DOHH2 (cell line): ENCODE measurements around the gene ZFAND3.

Experiments used
- H3F3A ChIP-seq: fragments of 200-600 bp; sonication (generic), shearing (Covaris generic); 2 replicates; pipeline ENCODE4 v1.6.0; 2016; ENCODE audit warnings: antibody characterized with exemption, mild to moderate bottlenecking; ENCODE audit not compliant: control insufficient read depth, insufficient read depth
- H3K27ac ChIP-seq: fragments of 200-600 bp; sonication (generic); 2 replicates; pipeline ENCODE4 v1.5.1; 2014; ENCODE audit warnings: low read depth, mild to moderate bottlenecking, low read length, moderate library complexity
- H3K27me3 ChIP-seq: fragments of 200-600 bp; sonication (generic); 2 replicates; pipeline ENCODE4 v1.6.1; 2014; ENCODE audit warnings: mild to moderate bottlenecking, low read length, mixed read lengths; ENCODE audit not compliant: control insufficient read depth
- H3K36me3 ChIP-seq: fragments of 200-600 bp; sonication (generic); 2 replicates; pipeline ENCODE4 v1.6.1; 2014; ENCODE audit warnings: mild to moderate bottlenecking, low read length, moderate library complexity, mixed read lengths; ENCODE audit not compliant: control insufficient read depth
- H3K4me1 ChIP-seq: fragments of 200-600 bp; sonication (generic); 2 replicates; pipeline ENCODE4 v1.6.1; 2014; ENCODE audit warnings: mild to moderate bottlenecking, low read length, mixed read lengths; ENCODE audit not compliant: control insufficient read depth
- H3K4me2 ChIP-seq: fragments of 200-600 bp; sonication (generic); 2 replicates; pipeline ENCODE4 v1.6.0; 2014; ENCODE audit warnings: mild to moderate bottlenecking, low read length, moderate library complexity
- H3K4me3 ChIP-seq: fragments of 200-600 bp; sonication (generic); 2 replicates; pipeline ENCODE4 v1.5.1; 2014; ENCODE audit warnings: mild to moderate bottlenecking, low read length, mixed read lengths
- H3K79me2 ChIP-seq: fragments of 200-600 bp; sonication (generic); 2 replicates; pipeline ENCODE4 v1.6.1; 2014; ENCODE audit warnings: mild to moderate bottlenecking, low read length, mixed read lengths; ENCODE audit not compliant: control insufficient read depth
- H3K9me2 ChIP-seq: fragments of 200-600 bp; sonication (generic); replicated peaks from 2 replicates; pipeline ENCODE4 v1.6.1; 2014; ENCODE audit warnings: mild to moderate bottlenecking, low read length, mixed read lengths; ENCODE audit not compliant: control insufficient read depth
- H3K9me3 ChIP-seq: fragments of 200-600 bp; sonication (generic); 2 replicates; pipeline ENCODE4 v1.6.1; 2014; ENCODE audit warnings: antibody characterized with exemption, low read length, mixed read lengths; ENCODE audit not compliant: control insufficient read depth, insufficient read depth
- H4K20me1 ChIP-seq: fragments of 200-600 bp; sonication (generic); 2 replicates; pipeline ENCODE4 v1.6.0; 2014; ENCODE audit warnings: low read depth, mild to moderate bottlenecking, antibody characterized with exemption, low read length, moderate library complexity; ENCODE audit not compliant: control insufficient read depth, insufficient read depth
- EZH2phosphoT487 ChIP-seq: fragments of 200-600 bp; sonication (generic); IDR thresholded peaks from 2 replicates; pipeline ENCODE4 v1.6.1; 2017; ENCODE audit warnings: borderline replicate concordance, mild to moderate bottlenecking, antibody characterized with exemption, low read length, moderate library complexity, mixed read lengths
- TF ChIP-seq, protein P1 (sequence below): fragments of 200-600 bp; sonication (generic); IDR thresholded peaks from one replicate; pipeline ENCODE4 v1.5.1; 2014; ENCODE audit warnings: antibody characterized with exemption, mild to moderate bottlenecking, low read depth, low read length; ENCODE audit not compliant: poor library complexity, severe bottlenecking

ZFAND3 gene

GRCh38 chr6:38095054-38095453, 275.5 kb downstream of the ZFAND3 start:
- Histone ChIP-seq H3K36me3 (no peaks in the 10 kb centered on the region), H3F3A (no peaks in the 10 kb centered on the region), H3K27me3 (no peaks in the 10 kb centered on the region), H3K27ac (no peak overlapping the region), H4K20me1 (no peaks in the 10 kb centered on the region), H3K4me3 (no peak overlapping the region), H3K9me2 (no peaks in the 10 kb centered on the region), H3K9me3 (no peaks in the 10 kb centered on the region), H3K4me1 (peaks cover 19% of the 10 kb centered on the region), H3K79me2 (no peaks in the 10 kb centered on the region), H3K4me2 (no peak overlapping the region)
- TF ChIP-seq, protein P1, sequence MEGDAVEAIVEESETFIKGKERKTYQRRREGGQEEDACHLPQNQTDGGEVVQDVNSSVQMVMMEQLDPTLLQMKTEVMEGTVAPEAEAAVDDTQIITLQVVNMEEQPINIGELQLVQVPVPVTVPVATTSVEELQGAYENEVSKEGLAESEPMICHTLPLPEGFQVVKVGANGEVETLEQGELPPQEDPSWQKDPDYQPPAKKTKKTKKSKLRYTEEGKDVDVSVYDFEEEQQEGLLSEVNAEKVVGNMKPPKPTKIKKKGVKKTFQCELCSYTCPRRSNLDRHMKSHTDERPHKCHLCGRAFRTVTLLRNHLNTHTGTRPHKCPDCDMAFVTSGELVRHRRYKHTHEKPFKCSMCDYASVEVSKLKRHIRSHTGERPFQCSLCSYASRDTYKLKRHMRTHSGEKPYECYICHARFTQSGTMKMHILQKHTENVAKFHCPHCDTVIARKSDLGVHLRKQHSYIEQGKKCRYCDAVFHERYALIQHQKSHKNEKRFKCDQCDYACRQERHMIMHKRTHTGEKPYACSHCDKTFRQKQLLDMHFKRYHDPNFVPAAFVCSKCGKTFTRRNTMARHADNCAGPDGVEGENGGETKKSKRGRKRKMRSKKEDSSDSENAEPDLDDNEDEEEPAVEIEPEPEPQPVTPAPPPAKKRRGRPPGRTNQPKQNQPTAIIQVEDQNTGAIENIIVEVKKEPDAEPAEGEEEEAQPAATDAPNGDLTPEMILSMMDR = no peak
- no peak for TF ChIP-seq EZH2phosphoT487

DNA sequence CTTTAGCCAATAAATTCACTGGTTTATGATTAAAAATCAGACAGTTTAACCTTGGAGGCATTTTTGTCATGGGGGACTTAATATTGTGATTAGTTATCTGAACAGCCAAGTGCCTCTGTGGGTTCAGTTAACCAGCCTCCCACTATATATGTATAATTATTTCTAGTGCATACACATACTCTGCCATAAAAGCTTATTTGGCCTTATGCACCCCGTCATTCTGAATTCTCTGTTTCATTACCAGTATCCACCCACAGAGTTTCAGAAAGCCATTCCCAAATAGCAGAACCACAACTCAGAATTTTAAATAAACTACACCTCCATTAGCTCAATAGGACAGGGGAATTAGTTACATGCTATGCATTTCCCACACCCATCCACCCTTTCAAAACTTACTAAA, 279.7 kb downstream of the ZFAND3 start:
- Histone ChIP-seq H3K9me2 (no peaks in the 10 kb centered on the region), H3K4me1 (peaks cover 15% of the 10 kb centered on the region; the same call in 1 of the 2 replicates), H3K79me2 (no peaks in the 10 kb centered on the region), H3F3A (no peaks in the 10 kb centered on the region), H4K20me1 (no peaks in the 10 kb centered on the region), H3K4me3 (no peak overlapping the region), H3K4me2 (no peak overlapping the region), H3K36me3 (no peaks in the 10 kb centered on the region), H3K27me3 (no peaks in the 10 kb centered on the region), H3K27ac (no peak overlapping the region), H3K9me3 (no peaks in the 10 kb centered on the region)
- TF ChIP-seq, protein P1 = no peak
- no peak for TF ChIP-seq EZH2phosphoT487

DNA sequence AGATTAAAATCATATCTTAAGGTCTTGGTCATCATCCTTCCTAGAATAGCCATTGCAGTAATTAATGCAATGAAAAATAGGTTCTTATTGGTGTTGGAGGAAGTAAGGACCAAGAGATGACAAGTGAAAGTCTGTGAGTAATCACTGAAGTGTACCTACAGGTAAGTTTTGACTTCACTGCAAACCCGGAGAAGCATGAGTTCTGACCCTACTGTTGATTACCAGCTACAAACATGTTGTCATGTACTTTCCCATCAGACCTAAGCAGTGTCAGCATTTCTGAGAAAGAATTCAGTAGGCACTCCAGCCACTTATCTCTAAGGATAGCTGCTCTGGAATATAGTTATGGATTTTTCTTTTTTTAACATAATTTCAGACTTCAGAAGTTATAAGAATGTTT, 280.9 kb downstream of the ZFAND3 start:
- Histone ChIP-seq H3F3A (no peaks in the 10 kb centered on the region), H4K20me1 (no peaks in the 10 kb centered on the region), H3K36me3 (no peaks in the 10 kb centered on the region), H3K27me3 (no peaks in the 10 kb centered on the region), H3K9me2 (no peaks in the 10 kb centered on the region), H3K27ac (no peak overlapping the region), H3K4me1 (peaks cover 15% of the 10 kb centered on the region; the same call in 1 of the 2 replicates), H3K9me3 (no peaks in the 10 kb centered on the region), H3K79me2 (no peaks in the 10 kb centered on the region), H3K4me2 (no peak overlapping the region), H3K4me3 (no peak overlapping the region)
- TF ChIP-seq, protein P1 = no peak
- TF ChIP-seq EZH2phosphoT487 = no peak

- Histone ChIP-seq H4K20me1 (no peaks in the 10 kb centered on the region), H3K27ac (no peak overlapping the region), H3K36me3 (no peaks in the 10 kb centered on the region), H3K9me2 (no peaks in the 10 kb centered on the region), H3K4me1 (peaks cover 9% of the 10 kb centered on the region; the same call in 1 of the 2 replicates), H3K79me2 (no peaks in the 10 kb centered on the region), H3K4me2 (no peak overlapping the region), H3F3A (no peaks in the 10 kb centered on the region), H3K4me3 (no peak overlapping the region), H3K9me3 (no peaks in the 10 kb centered on the region), H3K27me3 (no peaks in the 10 kb centered on the region)
- TF ChIP-seq, protein P1 = no peak
- TF ChIP-seq EZH2phosphoT487 = no peak
Measured at GRCh38 chr6:38103921-38104320, 284.4 kb downstream of the ZFAND3 start.
